Hindlimb muscle (tissue), 1 donor: Measurements from ENCODE around the gene ATP5MG. TPM values are rescaled to one million over a fixed set of nuclear protein-coding genes. Genes with fewer than 3 reads are reported as not detected.
"Not testable (repeated sequence)": the region's sequence is repeated elsewhere in the genome, so short reads cannot be mapped to it uniquely, and the experiment has no call there.

ENCODE experiments used
- DNase-seq: peaks from one replicate; pipeline ENCODE4 v3.0.0-alpha.2; 2013
- polyA plus RNA-seq: library from polyadenylated mRNA; unstranded; fragments of 120-200 nt; gene quantifications from one replicate; pipeline ENCODE4 v1.2.1, GENCODE V29; 2013; ENCODE audit not compliant: insufficient read length

Gene ATP5MG, protein sequence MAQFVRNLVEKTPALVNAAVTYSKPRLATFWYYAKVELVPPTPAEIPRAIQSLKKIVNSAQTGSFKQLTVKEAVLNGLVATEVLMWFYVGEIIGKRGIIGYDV
- polyA plus RNA-seq = 324 TPM

DNA sequence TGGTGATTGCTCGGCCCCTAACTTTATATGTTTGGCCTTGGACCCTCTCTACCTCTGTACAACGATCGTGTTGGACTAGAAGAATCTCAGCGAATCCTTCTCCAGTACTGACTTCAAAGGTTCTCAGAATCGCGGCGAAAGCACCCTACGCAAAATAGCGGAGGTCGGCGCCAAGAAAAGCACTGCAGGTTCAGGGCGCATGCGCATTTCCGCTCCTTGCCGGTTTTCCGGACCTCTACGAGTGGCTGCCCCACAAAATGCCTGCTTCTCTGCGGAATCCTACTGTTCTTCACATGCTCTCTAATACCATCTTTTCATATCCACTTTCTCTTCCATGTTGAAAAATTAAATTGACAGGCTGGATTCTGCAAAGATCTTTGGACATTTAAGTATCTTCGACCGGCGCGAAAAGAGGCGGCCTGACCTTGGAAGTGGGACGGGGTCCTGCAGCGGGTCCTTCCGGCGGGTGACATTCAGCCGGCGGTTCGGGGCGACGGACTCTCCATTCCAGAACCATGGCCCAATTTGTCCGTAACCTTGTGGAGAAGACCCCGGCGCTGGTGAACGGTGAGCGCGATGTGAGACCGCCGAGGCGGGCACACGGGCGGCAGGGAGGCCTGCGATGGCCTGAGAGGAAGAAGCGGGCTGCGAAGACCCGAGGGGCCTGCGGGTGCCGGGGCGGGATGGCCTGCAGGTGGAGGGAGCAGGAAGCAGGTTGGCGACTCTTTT is at the start of gene ATP5MG:
Gene ATP5MG (plus strand): TSS at position 456 of the 729 bp plus-strand sequence. CDS start 60 bp downstream, at position 516.
- peak; percentile 91 for DNase-seq

DNA sequence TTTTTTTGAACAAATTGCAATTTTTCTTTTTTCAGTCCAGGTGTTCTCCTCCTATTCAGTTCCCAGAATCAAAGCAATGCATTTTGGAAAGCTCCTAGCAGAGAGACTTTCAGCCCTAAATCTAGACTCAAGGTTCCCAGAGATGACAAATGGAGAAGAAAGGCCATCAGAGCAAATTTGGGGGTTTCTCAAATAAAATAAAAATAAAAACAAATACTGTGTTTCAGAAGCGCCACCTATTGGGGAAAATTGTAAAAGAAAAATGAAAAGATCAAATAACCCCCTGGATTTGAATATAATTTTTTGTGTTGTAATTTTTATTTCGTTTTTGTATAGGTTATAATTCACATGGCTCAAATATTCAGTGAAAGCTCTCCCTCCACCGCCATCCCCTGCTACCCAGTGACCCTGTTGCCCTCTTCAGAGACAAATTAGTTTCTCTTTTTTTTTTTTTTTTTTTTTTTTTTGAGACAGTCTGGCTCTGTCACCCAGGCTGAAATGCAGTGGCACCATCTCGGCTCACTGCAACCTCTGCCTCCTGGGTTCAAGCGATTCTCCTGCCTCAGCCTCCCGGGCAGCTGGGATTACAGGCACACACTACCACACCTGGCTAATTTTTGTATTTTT is 48.2 kb upstream of the ATP5MG start:
- no peak for DNase-seq

DNA sequence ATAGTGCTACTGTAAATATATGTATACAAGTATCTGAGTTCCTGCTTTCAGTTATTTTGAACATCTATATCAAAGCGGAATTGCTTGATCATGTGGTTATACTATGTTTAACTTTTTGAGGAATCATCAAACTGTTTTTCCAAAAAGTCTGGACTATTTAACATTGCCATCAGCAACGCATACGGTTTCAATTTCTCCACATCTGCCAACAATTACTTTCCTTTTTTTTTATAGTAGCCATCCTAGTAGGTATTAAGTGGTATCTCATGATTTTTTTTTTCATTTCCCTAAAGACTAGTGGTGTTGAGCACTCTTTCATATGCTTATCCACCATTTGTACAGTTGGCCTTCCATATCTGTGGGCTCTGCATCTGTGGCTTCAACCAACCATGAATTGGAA is 43.3 kb upstream of the ATP5MG start:
- DNase-seq = no peak

- DNase-seq = peak; percentile 94
These were observed 42.0 kb upstream of the ATP5MG start, which contains the start of gene UBE4A for GRCh38 chr11:118359295-118359958. TSS of gene UBE4A (plus strand) at chr11:118359600. CDS start at chr11:118365081, 5,481 bp downstream.

GRCh38 chr11:118364956-118365615 is 36.3 kb upstream of the ATP5MG start:
- no peak for DNase-seq

- no peak for DNase-seq
These were observed 35.1 kb upstream of the ATP5MG start for GRCh38 chr11:118366287-118366686.

- DNase-seq = no peak
These were observed 30.6 kb upstream of the ATP5MG start for GRCh38 chr11:118370774-118371173.

DNA sequence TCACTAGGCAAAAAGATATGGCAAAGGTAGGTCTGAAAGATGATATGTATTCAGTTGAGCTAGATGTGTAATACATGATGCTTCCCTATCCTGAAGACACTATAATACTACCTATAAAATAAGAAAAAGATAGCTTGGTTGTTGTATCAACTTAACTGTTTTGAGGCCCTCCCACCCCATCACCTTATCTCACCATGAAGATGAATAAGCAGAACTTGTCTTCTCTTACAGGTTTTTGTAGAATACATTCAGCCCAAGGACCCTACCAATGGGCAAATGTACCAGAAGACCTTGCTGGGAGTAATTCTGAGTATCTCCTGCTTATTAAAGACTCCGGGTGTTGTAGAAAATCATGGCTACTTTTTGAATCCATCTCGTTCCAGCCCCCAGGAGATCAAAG is 28.1 kb upstream of the ATP5MG start:
- DNase-seq = no peak

DNA sequence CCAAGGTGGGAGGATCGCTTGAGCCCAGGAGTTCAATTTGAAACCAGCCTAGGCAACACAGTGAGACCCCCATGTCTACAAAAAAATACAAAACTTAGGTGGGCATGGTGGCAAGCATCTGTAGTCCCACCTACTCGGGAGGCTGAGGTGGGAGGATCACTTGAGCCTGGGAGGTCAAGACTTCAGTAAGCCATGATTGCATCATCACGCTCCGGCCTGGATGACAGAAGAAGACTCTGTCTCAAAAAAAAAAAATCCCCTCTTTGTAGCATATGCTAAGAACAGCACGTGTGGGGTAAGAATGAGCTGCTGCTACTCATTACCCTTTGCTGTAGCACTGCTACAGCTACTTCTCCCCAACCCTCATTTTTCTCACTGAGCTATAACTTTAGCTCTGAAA is 27.5 kb upstream of the ATP5MG start:
- DNase-seq = no peak

- DNase-seq = peak; percentile 12
These were observed 26.7 kb upstream of the ATP5MG start for GRCh38 chr11:118374729-118375128.

DNA sequence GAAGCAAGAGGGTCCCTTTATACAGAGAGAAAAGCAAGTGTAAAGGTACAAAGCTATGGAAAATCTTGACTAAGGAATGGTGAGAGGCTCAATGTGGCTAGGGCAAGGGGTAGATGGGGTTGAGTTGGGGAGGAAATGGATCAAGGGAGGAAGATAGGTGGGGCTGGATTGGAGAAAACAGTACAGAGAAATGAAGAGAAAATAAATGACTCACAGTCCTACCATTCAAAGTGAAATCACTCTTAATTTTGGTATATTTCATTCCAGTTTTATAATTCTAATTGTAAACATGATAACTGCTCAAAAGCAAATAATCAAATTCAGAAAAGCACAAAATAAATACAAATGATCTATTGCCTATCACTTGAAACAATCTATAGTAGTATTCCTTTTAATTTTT is 25.4 kb upstream of the ATP5MG start:
- DNase-seq = no peak

DNA sequence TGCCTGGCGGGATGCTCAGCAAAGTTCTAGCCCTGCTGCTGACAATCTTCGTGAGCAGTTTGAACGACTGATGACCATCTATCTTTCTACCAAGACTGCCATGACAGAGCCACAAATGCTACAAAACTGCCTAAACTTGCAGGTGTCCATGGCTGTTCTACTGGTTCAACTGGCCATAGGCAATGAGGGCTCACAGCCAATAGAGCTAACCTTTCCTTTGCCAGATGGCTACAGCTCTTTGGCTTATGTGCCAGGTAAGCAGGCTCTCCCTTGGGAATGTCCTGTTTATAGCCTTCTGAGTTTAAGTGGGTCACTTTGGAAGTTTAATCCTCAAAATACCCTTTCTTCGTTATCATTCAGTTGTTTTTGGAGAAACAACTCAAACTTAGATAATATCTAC is 21.9 kb upstream of the ATP5MG start:
- DNase-seq = no peak

GRCh38 chr11:118380571-118380970 is 20.8 kb upstream of the ATP5MG start:
- no peak for DNase-seq

DNA sequence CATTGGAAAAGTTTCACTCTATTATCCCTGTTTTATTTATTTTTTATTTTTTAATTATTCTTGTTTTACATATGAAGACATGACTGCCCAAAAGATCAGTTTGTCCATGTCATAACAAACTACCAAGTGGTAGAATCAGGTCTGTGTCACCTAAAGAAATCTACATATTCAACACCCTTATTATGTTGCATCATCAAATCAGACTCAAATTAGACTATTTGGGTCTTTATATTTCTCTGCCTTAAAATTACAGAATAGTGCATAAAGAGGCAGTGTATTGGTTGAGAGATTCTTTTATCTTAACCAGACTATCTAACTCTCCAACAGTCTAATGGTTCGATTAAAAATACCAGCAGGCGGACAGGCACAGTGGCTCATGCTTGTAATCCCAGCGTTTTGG is 18.5 kb upstream of the ATP5MG start:
- no peak for DNase-seq

- no peak for DNase-seq
These were observed 17.7 kb upstream of the ATP5MG start for GRCh38 chr11:118383657-118384056.

- no peak for DNase-seq
These were observed 5.3 kb upstream of the ATP5MG start for GRCh38 chr11:118396097-118396501.

DNA sequence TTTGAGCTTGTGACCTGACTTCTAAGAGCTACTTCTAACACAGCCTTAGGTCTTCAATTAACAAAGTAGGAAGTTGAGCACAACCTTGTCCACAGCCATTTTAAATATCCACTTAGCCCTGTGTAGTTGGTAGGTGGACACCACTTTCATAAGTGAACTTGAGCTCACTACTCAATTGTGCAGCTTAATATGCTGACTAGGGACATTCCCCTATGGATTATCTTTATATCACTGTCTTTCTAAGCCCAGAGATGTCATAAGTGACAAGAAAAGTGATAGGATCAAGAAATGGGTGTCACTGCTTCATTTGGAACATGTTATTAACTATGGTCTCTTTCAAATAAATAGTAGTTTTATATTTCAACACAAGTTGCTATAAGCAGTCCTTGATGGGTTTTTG is 4.0 kb upstream of the ATP5MG start:
- no peak for DNase-seq

DNA sequence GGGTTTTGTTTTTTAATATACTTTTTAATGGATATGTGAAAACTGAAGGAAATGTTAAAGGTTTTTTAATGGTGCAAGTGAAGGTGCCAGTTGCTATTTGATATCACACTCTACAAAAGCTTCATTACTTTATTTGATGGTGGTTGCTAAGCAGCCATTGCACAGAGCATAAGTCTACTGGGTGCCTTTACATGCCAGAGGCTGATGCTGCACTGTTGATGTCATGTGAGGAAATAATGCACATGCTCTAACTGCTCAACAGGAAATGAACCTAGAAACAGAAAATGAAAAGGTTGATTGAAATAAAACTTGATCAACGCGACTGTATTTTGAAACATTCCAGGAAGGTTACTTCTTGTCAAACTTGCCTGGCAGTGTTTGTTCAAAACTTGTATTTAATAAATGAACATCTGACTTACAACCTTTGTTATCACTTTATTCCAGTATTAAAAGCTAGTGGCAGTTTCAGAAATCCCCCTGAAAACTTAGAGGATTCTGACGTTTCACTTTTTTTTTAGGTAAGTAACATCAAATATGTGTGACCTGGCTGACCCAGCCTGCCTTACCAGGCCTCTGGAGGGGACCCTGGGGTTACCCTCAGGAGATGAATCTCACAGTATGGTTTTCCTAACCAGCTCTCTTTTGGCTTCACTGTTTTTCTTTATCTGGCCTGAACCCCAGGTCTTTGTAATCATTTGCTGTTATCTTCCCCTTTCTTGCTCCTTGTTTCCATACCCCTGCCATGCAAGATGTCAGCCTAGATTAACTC is 2.4 kb upstream of the ATP5MG start:
- no peak for DNase-seq

GRCh38 chr11:118401880-118402590 is 629 bp downstream of the ATP5MG start:
- DNase-seq = no peak

- DNase-seq = not testable (repeated sequence)
These were observed 1.2 kb downstream of the ATP5MG start for GRCh38 chr11:118402594-118402993.

DNA sequence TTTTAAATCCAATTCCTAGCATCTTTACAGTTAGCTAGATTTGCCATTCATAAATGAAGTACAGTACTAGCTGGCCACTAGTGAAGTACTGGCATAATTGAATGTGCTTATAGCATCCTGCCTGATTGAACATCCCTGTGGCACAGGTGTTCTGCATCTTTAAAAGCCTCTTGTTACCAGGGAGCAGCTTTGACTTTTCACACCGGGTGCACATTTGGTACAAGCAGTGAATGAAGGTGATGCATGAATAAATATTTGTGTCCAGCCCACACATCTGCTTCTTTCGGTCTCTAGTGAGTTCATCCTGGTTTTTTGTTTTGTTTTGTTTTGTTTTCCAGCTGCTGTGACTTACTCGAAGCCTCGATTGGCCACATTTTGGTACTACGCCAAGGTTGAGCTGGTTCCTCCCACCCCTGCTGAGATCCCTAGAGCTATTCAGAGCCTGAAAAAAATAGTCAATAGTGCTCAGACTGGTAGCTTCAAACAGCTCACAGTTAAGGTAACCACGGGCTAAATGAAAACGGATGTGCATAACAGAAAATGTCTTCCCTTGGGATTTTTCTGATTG is 5.3 kb downstream of the ATP5MG start:
- DNase-seq = no peak
